ENCODE measurements around the gene MFRP.

- no peak for TF ChIP-seq CTCF (IDR thresholded peaks at IDR 0.05; ENCODE audit: low read depth, low read length)
- TF ChIP-seq POLR2A (IDR thresholded peaks at IDR 0.05; ENCODE audit: extremely low read depth, insufficient read length): no peak
- TF ChIP-seq MAX (IDR thresholded peaks at IDR 0.05; ENCODE audit: low read depth, low read length): no peak
- TF ChIP-seq MYC (IDR thresholded peaks at IDR 0.05; ENCODE audit: low read depth, low read length): no peak
Observed at GRCh38 chr11:119342023-119342300, 4.5 kb downstream of the MFRP start.

Data from NB4 (cell line).